ENCODE measurements around the gene GPR158. TPM values are rescaled to one million over a fixed set of nuclear protein-coding genes. Genes with fewer than 3 reads are reported as not detected.

Gene GPR158
- total RNA-seq, 2 donors from 2014 or later: not detected

DNA sequence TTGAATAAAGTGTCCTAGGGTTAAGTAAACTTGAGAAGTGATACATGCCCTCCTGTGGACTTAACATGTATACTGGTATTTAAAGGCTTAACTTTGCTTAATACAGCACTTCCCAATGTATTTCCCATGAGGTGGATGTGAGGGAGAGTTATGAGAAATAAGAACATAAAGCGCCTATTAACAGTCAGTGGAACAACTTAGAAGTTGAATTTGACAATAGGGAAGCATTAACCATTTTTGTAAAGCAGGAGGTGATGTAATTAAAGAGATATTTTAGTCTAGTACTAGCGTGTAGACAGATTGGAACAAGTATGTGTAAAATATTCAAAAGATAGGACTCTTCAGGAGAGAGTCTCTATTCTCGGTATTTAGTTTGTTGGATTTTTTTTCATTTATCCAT lies 322.4 kb downstream of the GPR158 start:
- Histone ChIP-seq H3K27ac (no peak overlapping the region), H3K36me3 (no peaks in the 10 kb centered on the region), H3K4me3 (no peak overlapping the region), H3K4me1 (peaks cover 0 to 9% of the 10 kb centered on the region in 2 donors), H3K9me3 (no peaks in the 10 kb centered on the region), H3K27me3 (no peaks in the 10 kb centered on the region)
- TF ChIP-seq, protein P1, sequence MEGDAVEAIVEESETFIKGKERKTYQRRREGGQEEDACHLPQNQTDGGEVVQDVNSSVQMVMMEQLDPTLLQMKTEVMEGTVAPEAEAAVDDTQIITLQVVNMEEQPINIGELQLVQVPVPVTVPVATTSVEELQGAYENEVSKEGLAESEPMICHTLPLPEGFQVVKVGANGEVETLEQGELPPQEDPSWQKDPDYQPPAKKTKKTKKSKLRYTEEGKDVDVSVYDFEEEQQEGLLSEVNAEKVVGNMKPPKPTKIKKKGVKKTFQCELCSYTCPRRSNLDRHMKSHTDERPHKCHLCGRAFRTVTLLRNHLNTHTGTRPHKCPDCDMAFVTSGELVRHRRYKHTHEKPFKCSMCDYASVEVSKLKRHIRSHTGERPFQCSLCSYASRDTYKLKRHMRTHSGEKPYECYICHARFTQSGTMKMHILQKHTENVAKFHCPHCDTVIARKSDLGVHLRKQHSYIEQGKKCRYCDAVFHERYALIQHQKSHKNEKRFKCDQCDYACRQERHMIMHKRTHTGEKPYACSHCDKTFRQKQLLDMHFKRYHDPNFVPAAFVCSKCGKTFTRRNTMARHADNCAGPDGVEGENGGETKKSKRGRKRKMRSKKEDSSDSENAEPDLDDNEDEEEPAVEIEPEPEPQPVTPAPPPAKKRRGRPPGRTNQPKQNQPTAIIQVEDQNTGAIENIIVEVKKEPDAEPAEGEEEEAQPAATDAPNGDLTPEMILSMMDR (IDR thresholded peaks at IDR 0.05): no peak
- no peak for DNase-seq (ENCODE audit: low spot score)

DNA sequence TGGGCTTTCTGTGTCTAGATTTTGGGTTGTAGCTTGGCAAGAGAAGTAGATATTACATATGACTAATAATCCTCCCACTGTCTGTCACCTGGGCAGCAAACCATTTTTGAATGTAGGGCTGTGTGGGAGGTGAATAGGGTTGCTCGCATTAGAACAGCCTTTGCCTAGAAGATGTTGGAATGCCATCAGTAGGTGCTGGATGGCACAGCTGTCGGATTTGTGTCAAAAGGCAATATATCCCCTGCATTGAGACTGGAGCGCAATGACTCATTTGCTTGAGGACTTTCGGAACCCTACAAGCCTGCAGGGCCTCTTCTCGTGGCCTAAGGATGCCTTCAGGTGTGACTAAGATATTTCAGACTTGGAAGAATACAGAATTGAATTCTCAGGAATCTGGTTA lies 323.8 kb downstream of the GPR158 start:
- Histone ChIP-seq H3K36me3 (no peaks in the 10 kb centered on the region), H3K27me3 (no peaks in the 10 kb centered on the region), H3K4me3 (no peak overlapping the region), H3K9me3 (no peaks in the 10 kb centered on the region), H3K27ac (no peak overlapping the region), H3K4me1 (peaks cover 0 to 9% of the 10 kb centered on the region in 2 donors)
- TF ChIP-seq, protein P1 (IDR thresholded peaks at IDR 0.05): no peak
- no peak for DNase-seq (ENCODE audit: low spot score)

DNA sequence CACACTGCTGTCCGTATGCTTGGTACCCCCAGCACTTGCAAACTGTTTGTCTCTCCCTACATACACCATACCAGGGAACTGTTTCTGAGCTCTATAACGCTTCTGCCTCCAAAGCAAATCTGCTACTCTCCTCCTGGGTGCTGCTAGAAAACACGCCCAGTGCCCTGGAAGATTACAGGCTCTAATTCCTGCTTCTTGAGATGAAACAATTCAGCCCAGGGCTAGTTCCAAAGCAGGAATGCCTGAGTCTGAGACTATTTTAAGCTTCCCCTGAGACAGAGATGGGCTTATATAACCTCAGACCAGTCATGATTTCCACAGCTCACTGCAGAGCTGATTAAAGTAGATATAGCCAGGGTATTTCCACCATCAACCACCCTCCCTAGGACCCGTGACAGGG lies 327.1 kb downstream of the GPR158 start:
- no peaks in the 10 kb centered on the region for H3K9me3 ChIP-seq
- no peak overlapping the region for H3K27ac ChIP-seq
- TF ChIP-seq, protein P1 (IDR thresholded peaks at IDR 0.05): no peak
- no peaks in the 10 kb centered on the region for H3K36me3 ChIP-seq
- no peak for DNase-seq (ENCODE audit: low spot score)
- H3K27me3 ChIP-seq: no peaks in the 10 kb centered on the region
- peaks cover 0 to 5% of the 10 kb centered on the region in 2 donors for H3K4me1 ChIP-seq
- no peak overlapping the region for H3K4me3 ChIP-seq

DNA sequence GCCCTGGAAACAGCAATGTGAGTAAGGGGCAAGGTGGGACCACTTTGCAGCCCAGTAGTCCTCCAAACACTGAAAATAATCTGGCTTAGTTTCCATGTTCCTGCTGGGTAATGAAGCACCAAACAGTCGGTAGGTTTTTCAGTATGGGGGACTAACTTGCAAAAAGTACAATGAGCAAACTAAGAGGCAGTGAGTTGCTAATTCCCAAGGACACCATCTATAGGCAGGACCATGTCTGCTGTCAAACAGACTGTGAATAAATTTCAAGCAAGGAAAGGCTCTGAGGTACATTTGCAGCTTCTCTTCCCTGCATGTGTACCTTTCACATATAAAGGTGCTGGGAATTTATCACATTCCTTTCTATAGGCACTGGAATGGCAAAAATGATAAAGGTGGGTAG lies 327.7 kb downstream of the GPR158 start:
- H3K9me3 ChIP-seq: no peaks in the 10 kb centered on the region
- TF ChIP-seq, protein P1 (IDR thresholded peaks at IDR 0.05): no peak
- no peak for DNase-seq (ENCODE audit: low spot score)
- no peak overlapping the region for H3K4me3 ChIP-seq
- no peaks in the 10 kb centered on the region for H3K36me3 ChIP-seq
- no peaks in the 10 kb centered on the region for H3K27me3 ChIP-seq
- no peaks in the 10 kb centered on the region for H3K4me1 ChIP-seq
- H3K27ac ChIP-seq: no peak overlapping the region

DNA sequence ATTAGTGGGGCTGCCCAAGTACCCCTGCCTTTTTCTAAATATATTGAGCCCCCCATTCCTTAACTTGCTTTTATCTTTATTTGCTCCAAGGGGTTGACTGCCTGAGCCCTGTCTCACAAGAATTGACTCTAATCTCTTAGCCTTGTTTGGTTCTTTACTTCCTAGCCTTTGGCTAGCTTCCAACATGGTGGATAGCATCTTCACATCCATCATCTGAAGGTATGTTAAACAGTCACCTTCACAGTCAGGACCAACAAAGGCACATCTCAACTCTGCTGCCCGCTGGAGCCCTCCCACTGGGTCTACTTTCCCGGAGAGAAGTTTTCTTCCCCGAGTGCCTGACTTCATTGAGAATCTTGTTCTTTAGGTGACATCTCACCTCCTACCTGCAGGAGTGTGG lies 329.5 kb downstream of the GPR158 start:
- Histone ChIP-seq H3K4me1 (no peaks in the 10 kb centered on the region), H3K36me3 (no peaks in the 10 kb centered on the region), H3K4me3 (no peak overlapping the region), H3K27ac (no peak overlapping the region), H3K9me3 (no peaks in the 10 kb centered on the region), H3K27me3 (no peaks in the 10 kb centered on the region)
- DNase-seq (ENCODE audit: low spot score): no peak
- TF ChIP-seq, protein P1 (IDR thresholded peaks at IDR 0.05): no peak

DNA sequence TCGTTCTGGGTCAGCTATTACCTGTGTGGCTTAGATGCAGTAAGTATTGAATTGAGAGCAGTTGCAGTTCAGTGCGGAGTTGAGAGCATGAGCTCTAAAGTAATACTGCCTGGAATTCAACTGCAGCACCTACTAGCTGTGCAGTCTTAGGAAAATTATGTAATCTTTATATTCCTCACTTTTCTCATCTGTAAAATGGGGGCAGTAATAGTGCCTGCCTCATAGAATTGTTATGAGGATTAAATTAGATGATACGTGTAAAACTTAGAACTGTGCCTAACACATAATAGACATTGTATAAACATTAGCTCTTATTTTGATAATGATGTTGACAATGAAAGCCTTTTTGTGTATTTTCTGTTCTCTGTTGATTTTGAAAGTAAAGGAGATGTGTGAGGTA lies 330.0 kb downstream of the GPR158 start:
- Histone ChIP-seq H3K4me1 (no peaks in the 10 kb centered on the region), H3K36me3 (no peaks in the 10 kb centered on the region), H3K4me3 (no peak overlapping the region), H3K9me3 (no peaks in the 10 kb centered on the region), H3K27me3 (no peaks in the 10 kb centered on the region), H3K27ac (no peak overlapping the region)
- no peak for DNase-seq (ENCODE audit: low spot score)
- TF ChIP-seq, protein P1 (IDR thresholded peaks at IDR 0.05): no peak

All from right atrium auricular region (tissue), 2 donors.